A673 (cell line): ENCODE measurements around the gene DZANK1. TPM values are rescaled to one million over a fixed set of nuclear protein-coding genes. Genes with fewer than 3 reads are reported as not detected.

Source experiments
- BruUV-seq: library from RNA; stranded (reverse); fragments of 400-500 nt; replicated peaks from 2 replicates; lab custom pipeline; 2021; lab: Mats Ljungman, UMichigan
- CTCF ChIA-PET: fragments of 300-600 bp; sonication (Branson Sonifier 250); formaldehyde crosslinking; loops from one replicate; lab custom pipeline; 2022; ENCODE audit warnings: antibody characterized with exemption; lab: Charles Lee
- POLR2A ChIA-PET: fragments of 300-600 bp; sonication (Branson Sonifier 250); formaldehyde crosslinking; loops from one replicate; lab custom pipeline; 2022; ENCODE audit warnings: antibody characterized with exemption; ENCODE audit not compliant: low non-redundant PET; lab: Charles Lee
- DNase-seq: peaks from one replicate; pipeline ENCODE4 v3.0.0-alpha.2; 2015; ENCODE audit warnings: low spot score
- H3K27ac ChIP-seq: fragments of 200-600 bp; sonication (generic); 2 replicates; pipeline ENCODE4 v1.5.1; 2016; ENCODE audit warnings: mixed run types, low read depth, mild to moderate bottlenecking, mixed read lengths, antibody characterized with exemption, low read length; ENCODE audit not compliant: poor library complexity, severe bottlenecking
- H3K27me3 ChIP-seq: fragments of 200-600 bp; sonication (generic); replicated peaks from 2 replicates; pipeline ENCODE4 v1.6.1; 2017; ENCODE audit warnings: mixed run types, low read depth, mild to moderate bottlenecking, mixed read lengths, antibody characterized with exemption, low read length; ENCODE audit not compliant: insufficient read depth, poor library complexity
- H3K36me3 ChIP-seq: fragments of 200-600 bp; sonication (generic); 2 replicates; pipeline ENCODE4 v1.6.1; 2016; ENCODE audit warnings: mixed run types, mild to moderate bottlenecking, mixed read lengths, antibody characterized with exemption, low read length; ENCODE audit not compliant: insufficient read depth, poor library complexity, severe bottlenecking
- H3K4me1 ChIP-seq: fragments of 200-600 bp; sonication (generic); 2 replicates; pipeline ENCODE4 v1.6.1; 2017; ENCODE audit warnings: mixed run types, mild to moderate bottlenecking, mixed read lengths, antibody characterized with exemption, low read length; ENCODE audit not compliant: insufficient read depth, poor library complexity, severe bottlenecking
- H3K4me3 ChIP-seq: fragments of 200-600 bp; sonication (generic); 2 replicates; pipeline ENCODE4 v1.5.1; 2016; ENCODE audit warnings: low read depth, mixed run types, mild to moderate bottlenecking, mixed read lengths, low read length; ENCODE audit not compliant: poor library complexity, severe bottlenecking
- H3K9me3 ChIP-seq: fragments of 200-600 bp; sonication (generic); 2 replicates; pipeline ENCODE4 v1.6.1; 2016; ENCODE audit warnings: mixed run types, low read depth, mild to moderate bottlenecking, mixed read lengths, antibody characterized with exemption, low read length; ENCODE audit not compliant: poor library complexity, severe bottlenecking
- EZH2 ChIP-seq: fragments of 200-600 bp; sonication (generic); IDR thresholded peaks from 2 replicates; pipeline ENCODE4 v1.6.1; 2017; ENCODE audit warnings: borderline replicate concordance, low read depth, mild to moderate bottlenecking, mixed read lengths, antibody characterized with exemption, low read length; ENCODE audit not compliant: poor library complexity, severe bottlenecking
- intact Hi-C: fragments of 100-400 bp; cut with micrococcal nuclease; formaldehyde crosslinking; loops from one replicate; pipeline ENCODE4 v1.10.0; 2022; ENCODE audit not compliant: unreplicated experiment
- total RNA-seq: library from RNA; stranded (reverse); gene quantifications from 2 replicates; pipeline ENCODE4 v1.2.3, GENCODE V29; 2021
- TF ChIP-seq, protein P1 (sequence below): fragments of 300-800, 200-600 bp; sonication (generic); conservative IDR thresholded peaks from 2 replicates; pipeline ENCODE4 v1.5.1; 2017; ENCODE audit warnings: low read depth, mild to moderate bottlenecking, antibody characterized with exemption, low read length, moderate library complexity, mixed read lengths

DZANK1 gene
- total RNA-seq, 1 experiment from 2014 or later, result 3.9 TPM

DNA sequence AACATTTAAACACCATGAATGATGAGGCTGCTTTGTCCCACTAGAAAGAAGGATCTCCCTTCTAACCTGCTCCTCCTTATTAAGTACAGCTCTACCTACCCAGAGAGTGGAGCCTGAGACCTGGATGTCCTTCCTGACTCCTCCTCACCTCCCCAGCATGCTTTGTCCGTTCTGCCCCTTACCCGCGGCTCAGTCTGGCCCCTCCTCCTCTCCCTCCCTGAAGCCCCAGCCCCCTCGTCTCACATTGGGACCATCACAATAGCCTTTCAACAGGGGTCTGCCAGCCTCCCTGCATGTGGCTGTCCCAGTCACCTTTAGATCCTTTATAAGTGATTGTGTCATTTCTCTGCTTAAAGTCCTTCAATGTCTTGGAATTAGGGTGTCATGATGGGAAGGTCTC lies 72.5 kb downstream of the DZANK1 start:
- no peak overlapping the region for H3K27ac ChIP-seq
- POLR2A ChIA-PET, result no interaction called here
- TF ChIP-seq, protein P1, sequence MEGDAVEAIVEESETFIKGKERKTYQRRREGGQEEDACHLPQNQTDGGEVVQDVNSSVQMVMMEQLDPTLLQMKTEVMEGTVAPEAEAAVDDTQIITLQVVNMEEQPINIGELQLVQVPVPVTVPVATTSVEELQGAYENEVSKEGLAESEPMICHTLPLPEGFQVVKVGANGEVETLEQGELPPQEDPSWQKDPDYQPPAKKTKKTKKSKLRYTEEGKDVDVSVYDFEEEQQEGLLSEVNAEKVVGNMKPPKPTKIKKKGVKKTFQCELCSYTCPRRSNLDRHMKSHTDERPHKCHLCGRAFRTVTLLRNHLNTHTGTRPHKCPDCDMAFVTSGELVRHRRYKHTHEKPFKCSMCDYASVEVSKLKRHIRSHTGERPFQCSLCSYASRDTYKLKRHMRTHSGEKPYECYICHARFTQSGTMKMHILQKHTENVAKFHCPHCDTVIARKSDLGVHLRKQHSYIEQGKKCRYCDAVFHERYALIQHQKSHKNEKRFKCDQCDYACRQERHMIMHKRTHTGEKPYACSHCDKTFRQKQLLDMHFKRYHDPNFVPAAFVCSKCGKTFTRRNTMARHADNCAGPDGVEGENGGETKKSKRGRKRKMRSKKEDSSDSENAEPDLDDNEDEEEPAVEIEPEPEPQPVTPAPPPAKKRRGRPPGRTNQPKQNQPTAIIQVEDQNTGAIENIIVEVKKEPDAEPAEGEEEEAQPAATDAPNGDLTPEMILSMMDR, result no peak
- no peak for TF ChIP-seq EZH2
- H3K4me1 ChIP-seq, result no peaks in the 10 kb centered on the region
- no peak overlapping the region for H3K4me3 ChIP-seq
- DNase-seq, result no peak
- no peaks in the 10 kb centered on the region for H3K9me3 ChIP-seq
- no peaks in the 10 kb centered on the region for H3K36me3 ChIP-seq
- H3K27me3 ChIP-seq, result no peaks in the 10 kb centered on the region
- intact Hi-C loops, result no loop called here
- BruUV-seq, result no TSS peak
- CTCF ChIA-PET, result no interaction called here

DNA sequence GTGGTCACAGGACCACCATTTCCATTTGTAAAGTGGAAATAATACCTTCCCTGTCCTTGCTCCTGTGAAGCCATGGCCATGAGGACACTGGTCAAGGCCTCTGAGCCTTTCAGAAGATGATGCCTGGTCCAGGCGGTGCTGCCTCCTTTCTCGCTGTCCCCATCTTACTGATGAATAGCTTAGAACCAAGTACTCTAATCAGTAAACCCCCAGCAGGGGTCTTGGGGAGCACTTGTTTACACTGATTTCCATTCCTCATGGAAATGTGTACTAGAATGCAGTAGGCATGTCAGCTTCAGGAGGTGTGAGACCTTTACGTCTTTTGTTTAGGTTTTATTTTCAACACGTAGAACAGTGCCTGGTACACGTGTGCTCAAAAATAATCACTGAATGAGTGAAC lies 75.1 kb downstream of the DZANK1 start:
- Histone ChIP-seq H3K36me3 (no peaks in the 10 kb centered on the region), H3K9me3 (no peaks in the 10 kb centered on the region), H3K27me3 (no peaks in the 10 kb centered on the region), H3K4me1 (no peaks in the 10 kb centered on the region), H3K4me3 (no peak overlapping the region), H3K27ac (no peak overlapping the region)
- intact Hi-C loops, result no loop called here
- TF ChIP-seq, protein P1, result no peak
- no peak for TF ChIP-seq EZH2
- CTCF ChIA-PET, result no interaction called here
- no peak for DNase-seq
- POLR2A ChIA-PET, result no interaction called here
- no TSS peak for BruUV-seq

DNA sequence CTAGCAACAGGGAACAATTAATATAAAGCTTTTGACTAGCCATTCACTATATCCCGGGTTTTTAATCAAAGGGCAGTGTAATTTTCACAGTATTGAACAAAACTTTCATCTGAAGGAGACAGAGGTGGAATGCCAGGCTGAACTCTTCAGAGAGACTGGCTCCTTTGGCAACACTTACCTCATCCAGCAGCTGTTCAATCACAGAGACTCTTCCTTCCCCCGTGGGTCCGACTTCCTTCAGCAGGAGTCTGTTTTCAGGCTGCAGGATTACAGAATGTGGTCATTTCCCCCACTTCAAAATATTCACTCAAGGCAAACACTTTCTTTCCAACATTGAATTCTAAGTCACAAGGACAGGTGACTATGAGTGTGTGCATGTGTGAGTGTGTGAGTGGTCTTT lies 76.6 kb downstream of the DZANK1 start:
- no peak for DNase-seq
- intact Hi-C loops, result no loop called here
- H3K4me1 ChIP-seq, result no peaks in the 10 kb centered on the region
- no TSS peak for BruUV-seq
- POLR2A ChIA-PET, result no interaction called here
- CTCF ChIA-PET, result no interaction called here
- no peak overlapping the region for H3K27ac ChIP-seq
- TF ChIP-seq, protein P1, result no peak
- TF ChIP-seq EZH2, result no peak
- no peak overlapping the region for H3K4me3 ChIP-seq
- H3K9me3 ChIP-seq, result no peaks in the 10 kb centered on the region
- H3K27me3 ChIP-seq, result no peaks in the 10 kb centered on the region
- no peaks in the 10 kb centered on the region for H3K36me3 ChIP-seq
